ENCODE results near the gene MIOS. TPM values are rescaled to one million over a fixed set of nuclear protein-coding genes. Genes with fewer than 3 reads are reported as not detected.

Gene MIOS
- total and polyA plus RNA-seq, 9 of the 15 experiments (the other 6 are each of a cell fraction or from before 2014, with no cell fraction given): 7.8 to 47.8 (median 30.6) TPM

- TF ChIP-seq, protein P1, sequence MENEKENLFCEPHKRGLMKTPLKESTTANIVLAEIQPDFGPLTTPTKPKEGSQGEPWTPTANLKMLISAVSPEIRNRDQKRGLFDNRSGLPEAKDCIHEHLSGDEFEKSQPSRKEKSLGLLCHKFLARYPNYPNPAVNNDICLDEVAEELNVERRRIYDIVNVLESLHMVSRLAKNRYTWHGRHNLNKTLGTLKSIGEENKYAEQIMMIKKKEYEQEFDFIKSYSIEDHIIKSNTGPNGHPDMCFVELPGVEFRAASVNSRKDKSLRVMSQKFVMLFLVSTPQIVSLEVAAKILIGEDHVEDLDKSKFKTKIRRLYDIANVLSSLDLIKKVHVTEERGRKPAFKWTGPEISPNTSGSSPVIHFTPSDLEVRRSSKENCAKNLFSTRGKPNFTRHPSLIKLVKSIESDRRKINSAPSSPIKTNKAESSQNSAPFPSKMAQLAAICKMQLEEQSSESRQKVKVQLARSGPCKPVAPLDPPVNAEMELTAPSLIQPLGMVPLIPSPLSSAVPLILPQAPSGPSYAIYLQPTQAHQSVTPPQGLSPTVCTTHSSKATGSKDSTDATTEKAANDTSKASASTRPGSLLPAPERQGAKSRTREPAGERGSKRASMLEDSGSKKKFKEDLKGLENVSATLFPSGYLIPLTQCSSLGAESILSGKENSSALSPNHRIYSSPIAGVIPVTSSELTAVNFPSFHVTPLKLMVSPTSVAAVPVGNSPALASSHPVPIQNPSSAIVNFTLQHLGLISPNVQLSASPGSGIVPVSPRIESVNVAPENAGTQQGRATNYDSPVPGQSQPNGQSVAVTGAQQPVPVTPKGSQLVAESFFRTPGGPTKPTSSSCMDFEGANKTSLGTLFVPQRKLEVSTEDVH (IDR thresholded peaks at IDR 0.05; ENCODE audit: low read depth, partially characterized antibody): no peak
- peak; percentile 9; the same call in 1 of the 2 replicates for TF ChIP-seq SOX6 (IDR thresholded peaks at IDR 0.05)
- peak; percentile 59 for TF ChIP-seq ZNF384 (IDR thresholded peaks at IDR 0.05; ENCODE audit: low read depth, low read length)
- TF ChIP-seq, protein P2, sequence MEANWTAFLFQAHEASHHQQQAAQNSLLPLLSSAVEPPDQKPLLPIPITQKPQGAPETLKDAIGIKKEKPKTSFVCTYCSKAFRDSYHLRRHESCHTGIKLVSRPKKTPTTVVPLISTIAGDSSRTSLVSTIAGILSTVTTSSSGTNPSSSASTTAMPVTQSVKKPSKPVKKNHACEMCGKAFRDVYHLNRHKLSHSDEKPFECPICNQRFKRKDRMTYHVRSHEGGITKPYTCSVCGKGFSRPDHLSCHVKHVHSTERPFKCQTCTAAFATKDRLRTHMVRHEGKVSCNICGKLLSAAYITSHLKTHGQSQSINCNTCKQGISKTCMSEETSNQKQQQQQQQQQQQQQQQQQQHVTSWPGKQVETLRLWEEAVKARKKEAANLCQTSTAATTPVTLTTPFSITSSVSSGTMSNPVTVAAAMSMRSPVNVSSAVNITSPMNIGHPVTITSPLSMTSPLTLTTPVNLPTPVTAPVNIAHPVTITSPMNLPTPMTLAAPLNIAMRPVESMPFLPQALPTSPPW (CRISPR knock-in tag; IDR thresholded peaks at IDR 0.05): peak; percentile 33; the same call in 1 of the 2 replicates
- TF ChIP-seq NR4A1 (CRISPR knock-in tag; IDR thresholded peaks at IDR 0.05): no peak
- no peak for TF ChIP-seq NR4A1 (tag; IDR thresholded peaks at IDR 0.05)
- no peak for TF ChIP-seq KDM5B (IDR thresholded peaks at IDR 0.05; ENCODE audit: insufficient replicate concordance, low read depth, low read length)
- no peak for TF ChIP-seq E2F1 (CRISPR knock-in tag; IDR thresholded peaks at IDR 0.05)
- no peak for TF ChIP-seq FOXJ2 (tag; IDR thresholded peaks at IDR 0.05)
- no peak for TF ChIP-seq HMGXB4 (CRISPR knock-in tag; IDR thresholded peaks at IDR 0.05)
- no peak for TF ChIP-seq MCM5 (IDR thresholded peaks at IDR 0.05; ENCODE audit: low read depth)
- TF ChIP-seq ATF4 (CRISPR knock-in tag; IDR thresholded peaks at IDR 0.05): no peak
Observed at GRCh38 chr7:7642081-7642480, 75.4 kb downstream of the MIOS start (continued).

All from K562 (cell line).